Measurements from ENCODE around the gene FAM219A. TPM values are rescaled to one million over a fixed set of nuclear protein-coding genes. Genes with fewer than 3 reads are reported as not detected.

The FAM219A gene
- polyA plus RNA-seq, 1 donor = 8.6 TPM

- H3K27ac ChIP-seq (ENCODE audit: low read length) = no peak overlapping the region
- H3K4me1 ChIP-seq (ENCODE audit: control insufficient read depth, insufficient read depth, low read length) = no peaks in the 10 kb centered on the region
- H3K27me3 ChIP-seq (ENCODE audit: control insufficient read depth, insufficient read depth, low read length) = no peaks in the 10 kb centered on the region
- peaks cover 3% of the 10 kb centered on the region for H3K36me3 ChIP-seq (ENCODE audit: control insufficient read depth, insufficient read depth, low read length)
- H3K9me3 ChIP-seq (ENCODE audit: control insufficient read depth, low read depth, low read length) = no peaks in the 10 kb centered on the region
- no peak overlapping the region for H3K4me3 ChIP-seq (ENCODE audit: low read length)
- peak; percentile 58 to 75 for DNase-seq
Observed at GRCh38 chr9:34403554-34404380, 54.6 kb downstream of the FAM219A start.

- Histone ChIP-seq H3K36me3 (ENCODE audit: control insufficient read depth, insufficient read depth, low read length) (peaks cover 3% of the 10 kb centered on the region), H3K27me3 (ENCODE audit: control insufficient read depth, insufficient read depth, low read length) (no peaks in the 10 kb centered on the region), H3K27ac (ENCODE audit: low read length) (no peak overlapping the region), H3K9me3 (ENCODE audit: control insufficient read depth, low read depth, low read length) (no peaks in the 10 kb centered on the region), H3K4me1 (ENCODE audit: control insufficient read depth, insufficient read depth, low read length) (no peaks in the 10 kb centered on the region), H3K4me3 (ENCODE audit: low read length) (no peak overlapping the region)
- no peak for DNase-seq
- WGBS (ENCODE audit: insufficient coverage, low lambda C conversion rate) = no CpG with 5 or more reads among the region's 40 CpGs
Observed at GRCh38 chr9:34400686-34401602, 57.4 kb downstream of the FAM219A start.

- no peak overlapping the region for H3K27ac ChIP-seq (ENCODE audit: low read length)
- no peaks in the 10 kb centered on the region for H3K27me3 ChIP-seq (ENCODE audit: control insufficient read depth, insufficient read depth, low read length)
- no peaks in the 10 kb centered on the region for H3K4me1 ChIP-seq (ENCODE audit: control insufficient read depth, insufficient read depth, low read length)
- WGBS (ENCODE audit: insufficient coverage, low lambda C conversion rate) = no CpG with 5 or more reads among the region's 12 CpGs
- no peak overlapping the region for H3K4me3 ChIP-seq (ENCODE audit: low read length)
- no peaks in the 10 kb centered on the region for H3K9me3 ChIP-seq (ENCODE audit: control insufficient read depth, low read depth, low read length)
- H3K36me3 ChIP-seq (ENCODE audit: control insufficient read depth, insufficient read depth, low read length) = peaks cover 3% of the 10 kb centered on the region
- no peak for DNase-seq
Observed at GRCh38 chr9:34400275-34400674, 58.1 kb downstream of the FAM219A start.

GRCh38 chr9:34399729-34400128, 58.6 kb downstream of the FAM219A start:
- Histone ChIP-seq H3K9me3 (ENCODE audit: control insufficient read depth, low read depth, low read length) (no peaks in the 10 kb centered on the region), H3K4me1 (ENCODE audit: control insufficient read depth, insufficient read depth, low read length) (no peaks in the 10 kb centered on the region), H3K27me3 (ENCODE audit: control insufficient read depth, insufficient read depth, low read length) (no peaks in the 10 kb centered on the region), H3K4me3 (ENCODE audit: low read length) (no peak overlapping the region), H3K36me3 (ENCODE audit: control insufficient read depth, insufficient read depth, low read length) (peaks cover 3% of the 10 kb centered on the region), H3K27ac (ENCODE audit: low read length) (no peak overlapping the region)
- no peak for DNase-seq
- WGBS (ENCODE audit: insufficient coverage, low lambda C conversion rate) = no CpG with 5 or more reads among the region's 4 CpGs

- Histone ChIP-seq H3K36me3 (ENCODE audit: control insufficient read depth, insufficient read depth, low read length) (peaks cover 3% of the 10 kb centered on the region), H3K4me3 (ENCODE audit: low read length) (no peak overlapping the region), H3K4me1 (ENCODE audit: control insufficient read depth, insufficient read depth, low read length) (no peaks in the 10 kb centered on the region)
Observed at GRCh38 chr9:34398875-34399274, 59.5 kb downstream of the FAM219A start.

DNA sequence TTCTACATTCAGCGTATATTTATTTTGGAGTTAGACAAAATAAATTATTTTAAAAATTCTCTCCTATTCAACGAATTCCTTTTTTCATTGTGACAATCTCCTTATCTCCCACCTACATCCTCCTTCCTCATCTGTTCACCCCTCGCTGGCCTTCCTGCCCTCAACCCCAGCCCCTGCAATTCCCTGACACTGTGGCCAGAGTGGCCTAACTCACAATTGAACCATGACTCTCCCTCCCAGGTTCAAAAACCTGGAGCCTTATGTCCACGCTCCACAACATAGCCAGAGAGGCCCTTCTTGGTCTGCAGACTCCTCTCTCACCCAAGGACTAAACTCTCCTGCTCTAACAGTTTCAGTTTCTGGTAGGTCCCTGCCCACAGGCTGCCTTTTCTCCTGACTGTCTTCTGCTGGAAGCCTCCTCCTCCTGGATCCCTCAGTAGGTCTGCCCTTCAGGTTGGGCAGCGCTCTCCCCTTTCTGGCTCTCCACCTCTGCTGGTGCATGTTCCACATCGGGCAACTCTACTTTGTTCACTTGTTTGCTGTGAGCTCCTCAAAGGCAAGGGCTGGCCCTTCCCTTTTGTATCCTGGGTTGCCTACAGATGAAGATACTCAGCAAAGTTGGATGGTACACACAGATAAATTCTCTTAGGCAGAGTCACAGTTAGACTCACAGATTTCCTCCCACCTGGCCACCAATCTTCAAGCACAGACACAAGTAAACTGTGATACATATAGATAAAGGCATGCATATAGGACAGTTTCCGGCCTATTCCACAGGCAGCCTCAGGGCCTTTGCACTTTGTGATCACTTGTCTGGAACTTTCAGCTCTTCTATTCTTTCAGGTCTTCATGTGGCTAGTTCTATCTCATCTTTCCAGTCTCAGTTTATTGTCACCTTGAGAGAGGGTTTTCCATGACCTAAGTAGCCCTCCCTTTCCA, 61.8 kb downstream of the FAM219A start:
- Histone ChIP-seq H3K36me3 (ENCODE audit: control insufficient read depth, insufficient read depth, low read length) (peaks cover 3% of the 10 kb centered on the region), H3K27me3 (ENCODE audit: control insufficient read depth, insufficient read depth, low read length) (no peaks in the 10 kb centered on the region), H3K27ac (ENCODE audit: low read length) (no peak overlapping the region), H3K9me3 (ENCODE audit: control insufficient read depth, low read depth, low read length) (no peaks in the 10 kb centered on the region), H3K4me1 (ENCODE audit: control insufficient read depth, insufficient read depth, low read length) (no peaks in the 10 kb centered on the region), H3K4me3 (ENCODE audit: low read length) (no peak overlapping the region)
- no peak for DNase-seq
- WGBS (ENCODE audit: insufficient coverage, low lambda C conversion rate) = 56% methylated on average over 3 of the region's 7 CpGs

More at GRCh38 chr9:34398875-34399274, 59.5 kb downstream of the FAM219A start:
- Histone ChIP-seq H3K9me3 (ENCODE audit: control insufficient read depth, low read depth, low read length) (no peaks in the 10 kb centered on the region), H3K27me3 (ENCODE audit: control insufficient read depth, insufficient read depth, low read length) (no peaks in the 10 kb centered on the region), H3K27ac (ENCODE audit: low read length) (no peak overlapping the region)
- no CpG with 5 or more reads among the region's 1 CpG for WGBS (ENCODE audit: insufficient coverage, low lambda C conversion rate)
- DNase-seq = no peak

DNA sequence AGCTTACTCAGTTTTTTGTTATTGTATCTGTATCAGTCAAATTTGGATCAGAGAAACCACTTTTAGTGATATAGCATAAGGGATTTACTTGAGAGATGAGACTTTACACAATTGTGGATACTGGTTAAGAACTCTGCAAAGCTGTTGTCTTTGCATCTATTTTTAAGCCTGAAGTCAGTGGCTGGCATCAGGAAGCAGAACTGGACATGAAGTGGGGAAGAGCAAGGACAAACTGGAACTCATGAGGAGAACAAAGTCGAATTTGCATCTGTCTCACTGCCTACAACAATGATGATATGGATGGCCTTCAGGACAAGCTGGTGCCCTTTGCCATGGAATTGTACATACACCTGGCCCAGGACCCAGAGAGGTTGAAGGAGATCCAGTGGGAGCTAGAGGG, 65.9 kb downstream of the FAM219A start:
- Histone ChIP-seq H3K27me3 (ENCODE audit: control insufficient read depth, insufficient read depth, low read length) (no peaks in the 10 kb centered on the region), H3K4me1 (ENCODE audit: control insufficient read depth, insufficient read depth, low read length) (no peaks in the 10 kb centered on the region), H3K9me3 (ENCODE audit: control insufficient read depth, low read depth, low read length) (no peaks in the 10 kb centered on the region), H3K4me3 (ENCODE audit: low read length) (no peak overlapping the region), H3K27ac (ENCODE audit: low read length) (no peak overlapping the region), H3K36me3 (ENCODE audit: control insufficient read depth, insufficient read depth, low read length) (no peaks in the 10 kb centered on the region)
- no CpG with 5 or more reads among the region's 1 CpG for WGBS (ENCODE audit: insufficient coverage, low lambda C conversion rate)
- DNase-seq = no peak

DNA sequence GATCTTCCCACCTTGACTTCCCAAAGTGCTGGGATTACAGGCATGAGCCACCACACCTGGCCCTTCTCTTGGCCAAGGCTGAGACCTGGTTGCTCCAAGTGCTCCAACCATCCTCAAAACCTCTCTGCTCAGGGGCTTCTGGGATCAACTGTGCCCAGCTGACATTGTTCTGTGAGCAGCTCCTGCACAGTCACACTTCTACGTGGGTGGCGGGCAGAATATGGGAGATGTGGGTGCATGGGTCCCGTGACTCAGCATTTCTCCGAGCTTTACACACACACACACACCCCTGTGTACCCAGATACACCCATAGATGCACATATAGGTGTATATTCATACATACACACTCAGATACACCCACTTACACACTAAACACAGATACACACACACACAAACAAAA, 71.1 kb downstream of the FAM219A start:
- no CpG with 5 or more reads among the region's 4 CpGs for WGBS (ENCODE audit: insufficient coverage, low lambda C conversion rate)
- H3K27me3 ChIP-seq (ENCODE audit: control insufficient read depth, insufficient read depth, low read length) = no peaks in the 10 kb centered on the region

GRCh38 chr9:34386656-34387055, 71.7 kb downstream of the FAM219A start:
- H3K27me3 ChIP-seq (ENCODE audit: control insufficient read depth, insufficient read depth, low read length) = peaks cover 4% of the 10 kb centered on the region
- no peaks in the 10 kb centered on the region for H3K9me3 ChIP-seq (ENCODE audit: control insufficient read depth, low read depth, low read length)
- no peak overlapping the region for H3K27ac ChIP-seq (ENCODE audit: low read length)
- DNase-seq = no peak
- no peak overlapping the region for H3K4me3 ChIP-seq (ENCODE audit: low read length)
- no CpG with 5 or more reads among the region's 3 CpGs for WGBS (ENCODE audit: insufficient coverage, low lambda C conversion rate)
- peaks cover 10% of the 10 kb centered on the region for H3K4me1 ChIP-seq (ENCODE audit: control insufficient read depth, insufficient read depth, low read length)
- no peaks in the 10 kb centered on the region for H3K36me3 ChIP-seq (ENCODE audit: control insufficient read depth, insufficient read depth, low read length)

More for the DNA sequence above, 71.1 kb downstream of the FAM219A start:
- Histone ChIP-seq H3K36me3 (ENCODE audit: control insufficient read depth, insufficient read depth, low read length) (no peaks in the 10 kb centered on the region), H3K4me1 (ENCODE audit: control insufficient read depth, insufficient read depth, low read length) (peaks cover 8% of the 10 kb centered on the region), H3K4me3 (ENCODE audit: low read length) (no peak overlapping the region), H3K9me3 (ENCODE audit: control insufficient read depth, low read depth, low read length) (no peaks in the 10 kb centered on the region), H3K27ac (ENCODE audit: low read length) (no peak overlapping the region)
- DNase-seq = no peak

Measured in large intestine (tissue), 3 donors.